Measurements from ENCODE around the gene CCDC107. TPM values are rescaled to one million over a fixed set of nuclear protein-coding genes. Genes with fewer than 3 reads are reported as not detected.

CCDC107 gene
- total and polyA plus RNA-seq, 2 experiments from 2014 or later = 12.1 to 42.2 TPM

DNA sequence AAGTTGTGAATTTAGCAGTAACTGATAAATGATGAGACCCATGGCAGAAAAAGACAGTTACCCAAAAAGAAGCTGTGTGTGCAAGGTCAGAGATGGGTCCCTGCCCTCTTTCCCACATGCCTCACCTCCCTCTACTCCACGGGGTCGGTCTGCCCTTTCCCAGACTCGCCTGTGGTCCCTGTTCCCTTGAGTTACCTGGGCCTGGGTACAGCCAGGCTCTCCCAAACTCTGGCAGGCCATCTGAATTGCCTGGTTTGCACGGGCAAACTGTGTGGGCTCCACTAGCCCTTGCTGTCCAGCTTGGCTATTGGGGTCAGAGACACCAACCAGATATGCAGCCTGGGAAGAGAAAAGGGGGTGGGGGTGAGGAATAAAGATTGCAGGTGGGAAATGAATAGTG is 50.1 kb downstream of the CCDC107 start:
- DNase-seq (ENCODE audit: low spot score) = no peak
- no peaks in the 10 kb centered on the region for H3K9me3 ChIP-seq (ENCODE audit: low read depth)
- H4K20me1 ChIP-seq (ENCODE audit: insufficient read depth, poor library complexity, severe bottlenecking) = no peaks in the 10 kb centered on the region
- no peak overlapping the region for H3K4me3 ChIP-seq
- H3K4me1 ChIP-seq (ENCODE audit: insufficient read depth) = no peaks in the 10 kb centered on the region
- H2AFZ ChIP-seq = no peak overlapping the region
- 97% methylated on average over 4 of the region's 4 CpGs for WGBS (ENCODE audit: low lambda C conversion rate, missing lambda C conversion rate)
- H3K79me2 ChIP-seq = no peaks in the 10 kb centered on the region
- TF ChIP-seq EZH2phosphoT487 (IDR thresholded peaks at IDR 0.05; ENCODE audit: low read depth, severe bottlenecking, unreplicated experiment) (no peak), EZH2 (IDR thresholded peaks at IDR 0.05; ENCODE audit: borderline replicate concordance) (no peak), CTCF (IDR thresholded peaks at IDR 0.05; ENCODE audit: poor library complexity) (no peak)
- H3K27ac ChIP-seq = no peak overlapping the region
- H3K4me2 ChIP-seq = no peak overlapping the region
- no peaks in the 10 kb centered on the region for H3K9me2 ChIP-seq (replicated peaks; ENCODE audit: insufficient read depth)
- no peaks in the 10 kb centered on the region for H3K27me3 ChIP-seq
- H3K36me3 ChIP-seq (replicated peaks; ENCODE audit: insufficient read depth, low read depth) = peaks cover 4% of the 10 kb centered on the region

- no peak overlapping the region for H3K4me2 ChIP-seq
- H3K27me3 ChIP-seq = no peaks in the 10 kb centered on the region
- H3K4me3 ChIP-seq = no peak overlapping the region
- no peaks in the 10 kb centered on the region for H3K4me1 ChIP-seq (ENCODE audit: insufficient read depth)
- peaks cover 7% of the 10 kb centered on the region for H3K36me3 ChIP-seq (replicated peaks; ENCODE audit: insufficient read depth, low read depth)
- H3K9me2 ChIP-seq (replicated peaks; ENCODE audit: insufficient read depth) = no peaks in the 10 kb centered on the region
- no peak for DNase-seq (ENCODE audit: low spot score)
- no peaks in the 10 kb centered on the region for H3K79me2 ChIP-seq
- no peak for TF ChIP-seq CTCF (IDR thresholded peaks at IDR 0.05; ENCODE audit: poor library complexity)
- 95% methylated on average over 7 of the region's 7 CpGs for WGBS (ENCODE audit: low lambda C conversion rate, missing lambda C conversion rate)
- H3K9me3 ChIP-seq (ENCODE audit: low read depth) = no peaks in the 10 kb centered on the region
- no peaks in the 10 kb centered on the region for H4K20me1 ChIP-seq (ENCODE audit: insufficient read depth, poor library complexity, severe bottlenecking)
- no peak overlapping the region for H3K27ac ChIP-seq
- H2AFZ ChIP-seq = no peak overlapping the region
These were observed 52.9 kb downstream of the CCDC107 start for GRCh38 chr9:35710818-35711500.

Small RNAs within 50 kb of the gene (microRNA-seq; reads per million reads assigned to microRNA genes)
- 1.8 reads per million for gene MIR6852

Small RNAs within 50 kb of the gene (small RNA-seq; reads per million reads assigned to genes)
- not detected for gene RMRP
- not detected for gene RN7SL22P

Other genes with a start within 250 kb of the CCDC107 start
- 12.6 and 17.7 TPM in 2 replicates for gene RUSC2, start 168.2 kb upstream of the CCDC107 start, total RNA-seq
- gene RUSC2, start 168.2 kb upstream of the CCDC107 start, polyA plus RNA-seq = 16.6 and 17.5 TPM in 2 replicates
- 17.4 and 20.1 TPM in 2 replicates for gene TESK1, start 53.0 kb upstream of the CCDC107 start, total RNA-seq
- 27.2 and 30.3 TPM in 2 replicates for gene TESK1, start 53.0 kb upstream of the CCDC107 start, polyA plus RNA-seq
- gene CD72, start 39.9 kb upstream of the CCDC107 start, total RNA-seq = 1.9 and 2.0 TPM in 2 replicates
- 1.1 and 1.3 TPM in 2 replicates for gene CD72, start 39.9 kb upstream of the CCDC107 start, polyA plus RNA-seq
- gene SIT1, start 7.4 kb upstream of the CCDC107 start, total RNA-seq = not detected in 2 replicates
- not detected in 2 replicates for gene SIT1, start 7.4 kb upstream of the CCDC107 start, polyA plus RNA-seq
- 1,377 and 3,174 TPM in 2 replicates for gene RMRP, start 273 bp upstream of the CCDC107 start, total RNA-seq
- not detected in 2 replicates for gene RMRP, start 273 bp upstream of the CCDC107 start, polyA plus RNA-seq
- gene ARHGEF39, start 6.9 kb downstream of the CCDC107 start, total RNA-seq = 1.8 and 9.4 TPM in 2 replicates
- 5.2 and 5.6 TPM in 2 replicates for gene ARHGEF39, start 6.9 kb downstream of the CCDC107 start, polyA plus RNA-seq
- 0.27 TPM in 1 of 2 replicates, not detected in the other for gene CA9, start 15.6 kb downstream of the CCDC107 start, total RNA-seq
- 2.1 and 2.4 TPM in 2 replicates for gene CA9, start 15.6 kb downstream of the CCDC107 start, polyA plus RNA-seq
- 98.7 and 106 TPM in 2 replicates for gene TPM2, start 31.6 kb downstream of the CCDC107 start, total RNA-seq
- gene TPM2, start 31.6 kb downstream of the CCDC107 start, polyA plus RNA-seq = 166 and 203 TPM in 2 replicates
- 100 and 113 TPM in 2 replicates for gene TLN1, start 73.9 kb downstream of the CCDC107 start, total RNA-seq
- 70.5 and 73.4 TPM in 2 replicates for gene TLN1, start 73.9 kb downstream of the CCDC107 start, polyA plus RNA-seq
- 54.6 and 69.6 TPM in 2 replicates for gene CREB3, start 74.4 kb downstream of the CCDC107 start, total RNA-seq
- gene CREB3, start 74.4 kb downstream of the CCDC107 start, polyA plus RNA-seq = 79.8 and 79.9 TPM in 2 replicates
- gene GBA2, start 90.9 kb downstream of the CCDC107 start, total RNA-seq = 58.5 and 60.5 TPM in 2 replicates
- gene GBA2, start 90.9 kb downstream of the CCDC107 start, polyA plus RNA-seq = 77.5 and 80.2 TPM in 2 replicates
- gene RGP1, start 91.0 kb downstream of the CCDC107 start, total RNA-seq = 17.1 and 19.3 TPM in 2 replicates
- 11.2 and 11.4 TPM in 2 replicates for gene RGP1, start 91.0 kb downstream of the CCDC107 start, polyA plus RNA-seq
- not detected in 2 replicates for gene MSMP, start 96.0 kb downstream of the CCDC107 start, total RNA-seq
- gene MSMP, start 96.0 kb downstream of the CCDC107 start, polyA plus RNA-seq = not detected in 2 replicates
- gene NPR2, start 133.3 kb downstream of the CCDC107 start, total RNA-seq = 12.8 and 13.9 TPM in 2 replicates
- gene NPR2, start 133.3 kb downstream of the CCDC107 start, polyA plus RNA-seq = 12.2 and 14.4 TPM in 2 replicates
- 0.10 and 1.4 TPM in 2 replicates for gene SPAG8, start 154.0 kb downstream of the CCDC107 start, total RNA-seq
- 0.55 and 0.63 TPM in 2 replicates for gene SPAG8, start 154.0 kb downstream of the CCDC107 start, polyA plus RNA-seq
- 31.9 and 45.7 TPM in 2 replicates for gene HINT2, start 156.8 kb downstream of the CCDC107 start, total RNA-seq
- 81.4 and 87.3 TPM in 2 replicates for gene HINT2, start 156.8 kb downstream of the CCDC107 start, polyA plus RNA-seq
- not detected in 2 replicates for gene FAM221B, start 170.4 kb downstream of the CCDC107 start, total RNA-seq
- 0.26 TPM in 1 of 2 replicates, not detected in the other for gene FAM221B, start 170.4 kb downstream of the CCDC107 start, polyA plus RNA-seq
- 7.5 and 12.3 TPM in 2 replicates for gene TMEM8B, start 170.9 kb downstream of the CCDC107 start, total RNA-seq
- 13.4 and 14.6 TPM in 2 replicates for gene TMEM8B, start 170.9 kb downstream of the CCDC107 start, polyA plus RNA-seq
- gene OR13J1, start 212.1 kb downstream of the CCDC107 start, total RNA-seq = not detected in 2 replicates
- not detected in 2 replicates for gene OR13J1, start 212.1 kb downstream of the CCDC107 start, polyA plus RNA-seq
- gene HRCT1, start 247.9 kb downstream of the CCDC107 start, total RNA-seq = 0.24 and 0.90 TPM in 2 replicates
- 0.72 and 1.8 TPM in 2 replicates for gene HRCT1, start 247.9 kb downstream of the CCDC107 start, polyA plus RNA-seq

Data from hepatocyte (in vitro differentiated cells).